Panc1 (cell line): Measurements from ENCODE around the gene ERICH6B.

Experiments
- POLR2AphosphoS5 ChIP-seq: IDR thresholded peaks from 2 replicates; pipeline ENCODE4 v1.6.1; 2012; ENCODE audit warnings: mild to moderate bottlenecking, low read depth, low read length, moderate library complexity
- SIN3A ChIP-seq: IDR thresholded peaks from 2 replicates; pipeline ENCODE4 v1.6.1; 2012; ENCODE audit warnings: low read depth, mild to moderate bottlenecking, low read length, moderate library complexity, borderline replicate concordance; ENCODE audit not compliant: insufficient read depth
- TCF7L2 ChIP-seq: IDR thresholded peaks from 2 replicates; pipeline ENCODE4 v1.6.1; 2011; ENCODE audit warnings: mild to moderate bottlenecking, low read depth, low read length, inconsistent platforms
- TF ChIP-seq, protein P1 (sequence below): fragments of 450-650 bp; IDR thresholded peaks from 2 replicates; pipeline ENCODE4 v1.5.1; 2017; ENCODE audit warnings: mild to moderate bottlenecking
- TF ChIP-seq, protein P2 (sequence below), 2 experiments: IDR thresholded peaks; 2 replicates each; pipeline ENCODE4 v1.6.1; 2011 to 2012; ENCODE audit warnings: low read depth in 2 of 2, control low read depth in 1 of 2, low read length in 1 of 2, mild to moderate bottlenecking in 1 of 2, moderate library complexity in 1 of 2; ENCODE audit not compliant: insufficient read depth in 1 of 2

DNA sequence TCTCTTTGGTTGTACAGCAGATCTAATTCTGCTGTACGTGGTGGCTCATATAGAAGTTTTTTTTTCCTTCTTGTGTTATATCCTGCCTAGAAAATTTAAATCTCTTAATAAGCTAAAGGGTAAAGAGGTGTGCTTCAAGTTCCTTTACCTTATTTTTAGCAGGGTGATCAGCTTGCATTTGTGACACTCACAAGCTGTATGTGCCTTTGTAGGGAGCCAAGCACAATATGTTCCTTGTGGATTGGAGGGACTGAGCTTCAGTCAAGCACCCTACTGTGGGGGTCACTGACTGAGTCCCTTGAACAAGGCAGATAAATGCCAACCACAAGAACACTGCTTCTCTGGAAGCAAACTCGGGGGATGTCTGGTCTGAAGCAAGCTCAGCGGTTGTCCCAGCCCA, 12.6 kb upstream of the ERICH6B start:
- TF ChIP-seq, protein P1, sequence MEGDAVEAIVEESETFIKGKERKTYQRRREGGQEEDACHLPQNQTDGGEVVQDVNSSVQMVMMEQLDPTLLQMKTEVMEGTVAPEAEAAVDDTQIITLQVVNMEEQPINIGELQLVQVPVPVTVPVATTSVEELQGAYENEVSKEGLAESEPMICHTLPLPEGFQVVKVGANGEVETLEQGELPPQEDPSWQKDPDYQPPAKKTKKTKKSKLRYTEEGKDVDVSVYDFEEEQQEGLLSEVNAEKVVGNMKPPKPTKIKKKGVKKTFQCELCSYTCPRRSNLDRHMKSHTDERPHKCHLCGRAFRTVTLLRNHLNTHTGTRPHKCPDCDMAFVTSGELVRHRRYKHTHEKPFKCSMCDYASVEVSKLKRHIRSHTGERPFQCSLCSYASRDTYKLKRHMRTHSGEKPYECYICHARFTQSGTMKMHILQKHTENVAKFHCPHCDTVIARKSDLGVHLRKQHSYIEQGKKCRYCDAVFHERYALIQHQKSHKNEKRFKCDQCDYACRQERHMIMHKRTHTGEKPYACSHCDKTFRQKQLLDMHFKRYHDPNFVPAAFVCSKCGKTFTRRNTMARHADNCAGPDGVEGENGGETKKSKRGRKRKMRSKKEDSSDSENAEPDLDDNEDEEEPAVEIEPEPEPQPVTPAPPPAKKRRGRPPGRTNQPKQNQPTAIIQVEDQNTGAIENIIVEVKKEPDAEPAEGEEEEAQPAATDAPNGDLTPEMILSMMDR, result no peak
- TF ChIP-seq POLR2AphosphoS5, result no peak
- TF ChIP-seq, protein P2, sequence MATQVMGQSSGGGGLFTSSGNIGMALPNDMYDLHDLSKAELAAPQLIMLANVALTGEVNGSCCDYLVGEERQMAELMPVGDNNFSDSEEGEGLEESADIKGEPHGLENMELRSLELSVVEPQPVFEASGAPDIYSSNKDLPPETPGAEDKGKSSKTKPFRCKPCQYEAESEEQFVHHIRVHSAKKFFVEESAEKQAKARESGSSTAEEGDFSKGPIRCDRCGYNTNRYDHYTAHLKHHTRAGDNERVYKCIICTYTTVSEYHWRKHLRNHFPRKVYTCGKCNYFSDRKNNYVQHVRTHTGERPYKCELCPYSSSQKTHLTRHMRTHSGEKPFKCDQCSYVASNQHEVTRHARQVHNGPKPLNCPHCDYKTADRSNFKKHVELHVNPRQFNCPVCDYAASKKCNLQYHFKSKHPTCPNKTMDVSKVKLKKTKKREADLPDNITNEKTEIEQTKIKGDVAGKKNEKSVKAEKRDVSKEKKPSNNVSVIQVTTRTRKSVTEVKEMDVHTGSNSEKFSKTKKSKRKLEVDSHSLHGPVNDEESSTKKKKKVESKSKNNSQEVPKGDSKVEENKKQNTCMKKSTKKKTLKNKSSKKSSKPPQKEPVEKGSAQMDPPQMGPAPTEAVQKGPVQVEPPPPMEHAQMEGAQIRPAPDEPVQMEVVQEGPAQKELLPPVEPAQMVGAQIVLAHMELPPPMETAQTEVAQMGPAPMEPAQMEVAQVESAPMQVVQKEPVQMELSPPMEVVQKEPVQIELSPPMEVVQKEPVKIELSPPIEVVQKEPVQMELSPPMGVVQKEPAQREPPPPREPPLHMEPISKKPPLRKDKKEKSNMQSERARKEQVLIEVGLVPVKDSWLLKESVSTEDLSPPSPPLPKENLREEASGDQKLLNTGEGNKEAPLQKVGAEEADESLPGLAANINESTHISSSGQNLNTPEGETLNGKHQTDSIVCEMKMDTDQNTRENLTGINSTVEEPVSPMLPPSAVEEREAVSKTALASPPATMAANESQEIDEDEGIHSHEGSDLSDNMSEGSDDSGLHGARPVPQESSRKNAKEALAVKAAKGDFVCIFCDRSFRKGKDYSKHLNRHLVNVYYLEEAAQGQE (IDR thresholded peaks at IDR 0.05; ENCODE audit: insufficient read depth in 1 of 2, low read depth in 2 of 2, low read length in 1 of 2), result no peak
- TF ChIP-seq SIN3A, result no peak
- TF ChIP-seq TCF7L2, result no peak
